Left lung (tissue), 10 donors: ENCODE data around the gene FRS2. TPM values are rescaled to one million over a fixed set of nuclear protein-coding genes. Genes with fewer than 3 reads are reported as not detected.

Source experiments
- ATAC-seq: fragments of 200-7000 bp; cut with Tn5 transposase; one replicate; pipeline ENCODE4 v1.9.1; 2020; ENCODE audit warnings: moderate library complexity
- DNase-seq, 4 donors: peaks; one replicate each; pipeline ENCODE4 v3.0.0-alpha.2; 2013 to 2020
- H3K27ac ChIP-seq, 2 donors: fragments of 200-600 bp; sonication (generic) in 1 of 2; one replicate each; pipeline versions ENCODE4 v1.5.0 to v1.8.0; 2020 to 2021
- H3K27me3 ChIP-seq, 2 donors: fragments of 200-600 bp; sonication (generic) in 1 of 2; one replicate each; pipeline versions ENCODE4 v1.5.0 to v1.8.0; 2020 to 2021
- H3K36me3 ChIP-seq, 2 donors: fragments of 200-600 bp; sonication (generic) in 1 of 2; one replicate each; pipeline versions ENCODE4 v1.5.0 to v1.8.0; 2020 to 2021
- H3K4me1 ChIP-seq, 2 donors: fragments of 200-600 bp; one replicate each; pipeline ENCODE4 v1.8.0; 2021
- H3K4me3 ChIP-seq, 2 donors: fragments of 200-600 bp; sonication (generic) in 1 of 2; one replicate each; pipeline versions ENCODE4 v1.5.0 to v1.8.0; 2020 to 2021; ENCODE audit warnings: mild to moderate bottlenecking in 1 of 2
- H3K9me3 ChIP-seq, 2 donors: fragments of 200-600 bp; sonication (generic) in 1 of 2; one replicate each; pipeline versions ENCODE4 v1.5.0 to v1.8.0; 2020 to 2021
- CTCF ChIP-seq, 2 donors: fragments of 200-600 bp; sonication (generic) in 1 of 2; IDR thresholded peaks; one replicate each; pipeline versions ENCODE4 v1.5.0 to v1.8.0; 2021; ENCODE audit warnings: antibody characterized with exemption in 2 of 2
- intact Hi-C, 2 donors: fragments of 100-400 bp; cut with DNase I; formaldehyde crosslinking; loops; one replicate each; pipeline versions ENCODE4 v1.11.2 to v1.14.2; 2022
- polyA plus RNA-seq, 6 donors: library from polyadenylated mRNA; unstranded; fragments of 120-200 nt; gene quantifications; one replicate each; pipeline ENCODE4 v1.2.1, GENCODE V29; 2013; ENCODE audit not compliant: insufficient read length in 6 of 6
- total RNA-seq, 2 donors: library from RNA; stranded (reverse); fragmentation: NEBNext Ultra II Directional; extraction: Animal tissue kit (Norgen Biotek cat#: 25700); gene quantifications; one replicate each; pipeline ENCODE4 v1.2.1, GENCODE V29; 2021
- donor health status: DM: no; HTN: yes; CAD: no.
- donor health status: DM: no; HTN: no; CAD: no.

The FRS2 gene
- total and polyA plus RNA-seq, 8 donors, result 28.9 to 49.4 (median 43.6) TPM

GRCh38 chr12:69619050-69619449 is 148.9 kb downstream of the FRS2 start:
- Histone ChIP-seq H3K9me3 (no peaks in the 10 kb centered on the region), H3K4me1 (no peaks in the 10 kb centered on the region), H3K27me3 (no peaks in the 10 kb centered on the region), H3K27ac (no peak overlapping the region), H3K4me3 (no peak overlapping the region), H3K36me3 (no peaks in the 10 kb centered on the region)
- intact Hi-C loops, result no loop called here
- no peak for DNase-seq
- no peak for ATAC-seq
- no peak for TF ChIP-seq CTCF (IDR thresholded peaks at IDR 0.05)

GRCh38 chr12:69620077-69620476 is 149.9 kb downstream of the FRS2 start:
- Histone ChIP-seq H3K4me1 (no peaks in the 10 kb centered on the region), H3K36me3 (no peaks in the 10 kb centered on the region), H3K9me3 (no peaks in the 10 kb centered on the region), H3K27me3 (no peaks in the 10 kb centered on the region), H3K4me3 (no peak overlapping the region), H3K27ac (no peak overlapping the region)
- ATAC-seq, result no peak
- TF ChIP-seq CTCF (IDR thresholded peaks at IDR 0.05), result no peak
- intact Hi-C loops, result no loop called here
- DNase-seq, result no peak

- Histone ChIP-seq H3K27me3 (no peaks in the 10 kb centered on the region), H3K36me3 (no peaks in the 10 kb centered on the region), H3K4me3 (no peak overlapping the region), H3K4me1 (no peaks in the 10 kb centered on the region), H3K9me3 (no peaks in the 10 kb centered on the region), H3K27ac (no peak overlapping the region)
- no peak for TF ChIP-seq CTCF (IDR thresholded peaks at IDR 0.05)
- intact Hi-C loops, result no loop called here
- DNase-seq (no peak), ATAC-seq (no peak)
Measured at GRCh38 chr12:69620921-69621320, 150.7 kb downstream of the FRS2 start.

- H3K4me1 ChIP-seq, result no peaks in the 10 kb centered on the region
Measured at GRCh38 chr12:69621551-69621950, 151.4 kb downstream of the FRS2 start.

GRCh38 chr12:69623970-69624369 is 153.8 kb downstream of the FRS2 start:
- H3K9me3 ChIP-seq, result no peaks in the 10 kb centered on the region
- no peak for TF ChIP-seq CTCF (IDR thresholded peaks at IDR 0.05)
- H3K27me3 ChIP-seq, result no peaks in the 10 kb centered on the region
- DNase-seq (peak in 1 of 4 donors; percentile 21), ATAC-seq (no peak)
- no peaks in the 10 kb centered on the region for H3K4me1 ChIP-seq
- intact Hi-C loops, result no loop called here
- no peak overlapping the region for H3K27ac ChIP-seq
- H3K36me3 ChIP-seq, result no peaks in the 10 kb centered on the region
- H3K4me3 ChIP-seq, result no peak overlapping the region

More at GRCh38 chr12:69621551-69621950, 151.4 kb downstream of the FRS2 start:
- Histone ChIP-seq H3K4me3 (no peak overlapping the region), H3K27me3 (no peaks in the 10 kb centered on the region), H3K9me3 (no peaks in the 10 kb centered on the region), H3K27ac (no peak overlapping the region), H3K36me3 (no peaks in the 10 kb centered on the region)
- DNase-seq, result no peak
- no peak for ATAC-seq
- intact Hi-C loops, result no loop called here
- TF ChIP-seq CTCF (IDR thresholded peaks at IDR 0.05), result no peak
